ENCODE results near the gene GNGT2.

GRCh38 chr17:49230636-49231562, 20.5 kb upstream of the GNGT2 start, which contains the start of gene PHOSPHO1:
- TF ChIP-seq CTCF (IDR thresholded peaks at IDR 0.05), result no peak
- no peak for TF ChIP-seq ZFX (IDR thresholded peaks at IDR 0.05; ENCODE audit: borderline replicate concordance)

Data from 22Rv1 (cell line).